Measurements from ENCODE around the gene MRPL28.
A peak's percentile ranks its signal among the peaks of the same experiment; 100 is the strongest.
"Not testable (repeated sequence)": the region's sequence is repeated elsewhere in the genome, so short reads cannot be mapped to it uniquely, and the experiment has no call there.

Gene MRPL28

GRCh38 chr16:359067-359763 lies 11.1 kb downstream of the MRPL28 start:
- no peak for DNase-seq

- no peak for DNase-seq
These were observed 13.6 kb downstream of the MRPL28 start for GRCh38 chr16:356741-357140.

GRCh38 chr16:354971-355461 lies 15.3 kb downstream of the MRPL28 start:
- DNase-seq: no peak

- no peak for DNase-seq
These were observed 16.0 kb downstream of the MRPL28 start for GRCh38 chr16:354291-354881.

GRCh38 chr16:353404-354290 lies 16.7 kb downstream of the MRPL28 start:
- DNase-seq: no peak

GRCh38 chr16:352547-353403 lies 17.6 kb downstream of the MRPL28 start, which contains the start of gene AXIN1:
TSS of gene AXIN1 (minus strand) at chr16:352723. CDS start at chr16:347025, 5,698 bp downstream.
- DNase-seq: peak; percentile 66

- DNase-seq: no peak
These were observed 18.4 kb downstream of the MRPL28 start for GRCh38 chr16:351804-352520.

- DNase-seq: no peak
These were observed 20.1 kb downstream of the MRPL28 start for GRCh38 chr16:350203-350602.

GRCh38 chr16:349211-349610 lies 21.1 kb downstream of the MRPL28 start:
- DNase-seq: no peak

- DNase-seq: not testable (repeated sequence)
These were observed 21.8 kb downstream of the MRPL28 start for GRCh38 chr16:348495-348894.

GRCh38 chr16:347203-347602 lies 23.1 kb downstream of the MRPL28 start:
- DNase-seq: no peak

GRCh38 chr16:346587-346986 lies 23.8 kb downstream of the MRPL28 start:
- no peak for DNase-seq

- no peak for DNase-seq
These were observed 24.6 kb downstream of the MRPL28 start for GRCh38 chr16:345772-346171.

GRCh38 chr16:342455-343213 lies 27.7 kb downstream of the MRPL28 start:
- no peak for DNase-seq

- DNase-seq: not testable (repeated sequence)
These were observed 28.4 kb downstream of the MRPL28 start for GRCh38 chr16:341974-342336.

GRCh38 chr16:341095-341973 lies 29.0 kb downstream of the MRPL28 start:
- DNase-seq: not testable (repeated sequence)

- DNase-seq: no peak
These were observed 29.8 kb downstream of the MRPL28 start for GRCh38 chr16:340370-341091.

- no peak for DNase-seq
These were observed 30.7 kb downstream of the MRPL28 start for GRCh38 chr16:339680-340079.

GRCh38 chr16:337975-338575 lies 32.3 kb downstream of the MRPL28 start:
- no peak for DNase-seq

Data from SIG-M5 (cell line).